SIG-M5 treated with dmso at 0.1 percent for 504 hours (cell line): ENCODE data around the gene CFAP97D1.
"Not testable (repeated sequence)": the region's sequence is repeated elsewhere in the genome, so short reads cannot be mapped to it uniquely, and the experiment has no call there.

Source experiments
- DNase-seq: peaks from one replicate; lab custom pipeline; 2025; ENCODE audit not compliant: unreplicated experiment; lab: John Stamatoyannopoulos, UW

CFAP97D1 gene

GRCh38 chr17:43792668-43793067 is 12.4 kb downstream of the CFAP97D1 start:
- DNase-seq, result not testable (repeated sequence)

GRCh38 chr17:43798024-43798423 is 17.8 kb downstream of the CFAP97D1 start:
- DNase-seq, result not testable (repeated sequence)

GRCh38 chr17:43799047-43799446 is 18.8 kb downstream of the CFAP97D1 start:
- DNase-seq, result no peak

GRCh38 chr17:43800736-43801135 is 20.5 kb downstream of the CFAP97D1 start:
- DNase-seq, result no peak

- no peak for DNase-seq
Observed at GRCh38 chr17:43801844-43802243, 21.6 kb downstream of the CFAP97D1 start.

GRCh38 chr17:43803758-43804157 is 23.5 kb downstream of the CFAP97D1 start:
- DNase-seq, result no peak

GRCh38 chr17:43805117-43805516 is 24.9 kb downstream of the CFAP97D1 start:
- DNase-seq, result no peak

- DNase-seq, result peak; percentile 66
Observed at GRCh38 chr17:43808076-43808475, 27.8 kb downstream of the CFAP97D1 start.

- DNase-seq, result no peak
Observed at GRCh38 chr17:43809121-43809520, 28.9 kb downstream of the CFAP97D1 start.

GRCh38 chr17:43810226-43810715 is 30.0 kb downstream of the CFAP97D1 start:
- DNase-seq, result no peak

- no peak for DNase-seq
Observed at GRCh38 chr17:43810823-43811222, 30.6 kb downstream of the CFAP97D1 start.

GRCh38 chr17:43812396-43813265 is 32.4 kb downstream of the CFAP97D1 start:
- DNase-seq, result no peak

GRCh38 chr17:43813386-43813785 is 33.2 kb downstream of the CFAP97D1 start:
- no peak for DNase-seq

- DNase-seq, result no peak
Observed at GRCh38 chr17:43814026-43814425, 33.8 kb downstream of the CFAP97D1 start.

GRCh38 chr17:43814714-43815113 is 34.5 kb downstream of the CFAP97D1 start:
- DNase-seq, result peak; percentile 23

GRCh38 chr17:43816336-43817320 is 36.4 kb downstream of the CFAP97D1 start:
- DNase-seq, result no peak

- no peak for DNase-seq
Observed at GRCh38 chr17:43817826-43818225, 37.6 kb downstream of the CFAP97D1 start.

GRCh38 chr17:43818966-43819365 is 38.7 kb downstream of the CFAP97D1 start:
- no peak for DNase-seq

- DNase-seq, result no peak
Observed at GRCh38 chr17:43820759-43821158, 40.5 kb downstream of the CFAP97D1 start.

- no peak for DNase-seq
Observed at GRCh38 chr17:43822570-43823190, 42.4 kb downstream of the CFAP97D1 start.
